Measurements from ENCODE around the gene CASP8. TPM values are rescaled to one million over a fixed set of nuclear protein-coding genes. Genes with fewer than 3 reads are reported as not detected.

CASP8 gene
- total and polyA plus RNA-seq, 4 donors: 4.5 to 15.1 (median 8.7) TPM

GRCh38 chr2:201231781-201232466, 28.4 kb upstream of the CASP8 start:
- WGBS: 15% methylated on average over 8 of the region's 8 CpGs

GRCh38 chr2:201232467-201232815, 27.9 kb upstream of the CASP8 start:
- TF ChIP-seq SP1 (IDR thresholded peaks at IDR 0.05) (no peak), JUND (IDR thresholded peaks at IDR 0.05) (no peak), YY1 (IDR thresholded peaks at IDR 0.05) (no peak), RXRA (IDR thresholded peaks at IDR 0.05) (no peak), HNF4A (conservative IDR thresholded peaks at IDR 0.05) (peak in 1 of 2 donors; percentile 36)
- Histone ChIP-seq H3K4me3 (ENCODE audit: low read depth in 1 of 3, low read length in 3 of 3) (no peak overlapping the region), H3K27me3 (ENCODE audit: control insufficient read depth in 4 of 4, insufficient read depth in 4 of 4, low read length in 3 of 4) (no peaks in the 10 kb centered on the region), H3K36me3 (ENCODE audit: control insufficient read depth in 4 of 4, insufficient read depth in 3 of 4, low read depth in 1 of 4, low read length in 3 of 4) (no peaks in the 10 kb centered on the region), H3K27ac (ENCODE audit: low read depth in 1 of 2, low read length in 2 of 2) (no peak overlapping the region), H3K9ac (ENCODE audit: low read depth in 1 of 2, low read length in 2 of 2) (no peak overlapping the region), H3K9me3 (ENCODE audit: control insufficient read depth in 4 of 4, low read length in 3 of 4) (no peaks in the 10 kb centered on the region), H3K4me1 (ENCODE audit: control insufficient read depth in 4 of 4, insufficient read depth in 4 of 4, low read length in 3 of 4) (peaks cover 6 to 30% (median 24%) of the 10 kb centered on the region in 4 donors)
- no peak for DNase-seq (ENCODE audit: low spot score)
- WGBS: 44% methylated on average over 3 of the region's 3 CpGs

More at GRCh38 chr2:201231781-201232466, 28.4 kb upstream of the CASP8 start:
- Histone ChIP-seq H3K9ac (ENCODE audit: low read depth in 1 of 2, low read length in 2 of 2) (peak overlapping the region in 1 of 2 donors; percentile 7), H3K4me3 (ENCODE audit: low read depth in 1 of 3, low read length in 3 of 3) (no peak overlapping the region), H3K4me1 (ENCODE audit: control insufficient read depth in 4 of 4, insufficient read depth in 4 of 4, low read length in 3 of 4) (peaks cover 6 to 30% (median 24%) of the 10 kb centered on the region in 4 donors), H3K27ac (ENCODE audit: low read depth in 1 of 2, low read length in 2 of 2) (peak overlapping the region in 1 of 2 donors; percentile 45), H3K9me3 (ENCODE audit: control insufficient read depth in 4 of 4, low read length in 3 of 4) (no peaks in the 10 kb centered on the region), H3K36me3 (ENCODE audit: control insufficient read depth in 4 of 4, insufficient read depth in 3 of 4, low read depth in 1 of 4, low read length in 3 of 4) (no peaks in the 10 kb centered on the region), H3K27me3 (ENCODE audit: control insufficient read depth in 4 of 4, insufficient read depth in 4 of 4, low read length in 3 of 4) (no peaks in the 10 kb centered on the region)
- no peak for TF ChIP-seq HNF4G (IDR thresholded peaks at IDR 0.05)
- peak; percentile 67 for TF ChIP-seq SP1 (IDR thresholded peaks at IDR 0.05)
- peak; percentile 88 for TF ChIP-seq YY1 (IDR thresholded peaks at IDR 0.05)
- peak in 1 of 2 donors; percentile 63 for TF ChIP-seq HNF4A (conservative IDR thresholded peaks at IDR 0.05)
- TF ChIP-seq RAD21 (IDR thresholded peaks at IDR 0.05): peak; percentile 98
- no peak for TF ChIP-seq ZBTB33 (IDR thresholded peaks at IDR 0.05)
- peak; percentile 47 for TF ChIP-seq MAX (IDR thresholded peaks at IDR 0.05)
- TF ChIP-seq JUND (IDR thresholded peaks at IDR 0.05): peak in 1 of 2 donors; percentile 57
- TF ChIP-seq CTCF (IDR thresholded peaks at IDR 0.05; ENCODE audit: low read depth, low read length, missing input control): peak; percentile 95
- peak in 1 of 2 donors; percentile 87 for TF ChIP-seq GABPA (IDR thresholded peaks at IDR 0.05 in 1 of 2, conservative IDR thresholded peaks at IDR 0.05 in 1 of 2)
- no peak for TF ChIP-seq FOXA2 (IDR thresholded peaks at IDR 0.05)
- TF ChIP-seq RXRA (IDR thresholded peaks at IDR 0.05): peak; percentile 8 to 56
- peak; percentile 93 for DNase-seq (ENCODE audit: low spot score)
